Testis (tissue), 2 donors: Measurements from ENCODE around the gene CNNM4.

Experiments
- CTCF ChIP-seq, 3 experiments: fragments of 450-650 bp in 2 of 3; fragments of 200-600 bp in 1 of 3; sonication (generic) in 1 of 3; IDR thresholded peaks; one replicate each; pipeline ENCODE4 v1.5.1; 2016 to 2019; ENCODE audit warnings: antibody characterized with exemption in 3 of 3, mild to moderate bottlenecking in 2 of 3, moderate library complexity in 1 of 3
- POLR2A ChIP-seq: fragments of 450-650 bp; IDR thresholded peaks from one replicate; pipeline ENCODE4 v1.6.1; 2017; ENCODE audit warnings: antibody characterized with exemption, mild to moderate bottlenecking, moderate library complexity

- TF ChIP-seq POLR2A = no peak
- TF ChIP-seq CTCF (IDR thresholded peaks at IDR 0.05) = no peak
These were observed 21.5 kb upstream of the CNNM4 start for GRCh38 chr2:96739076-96739632.
